H1 (cell line): Measurements from ENCODE around the gene TUNAR. TPM values are rescaled to one million over a fixed set of nuclear protein-coding genes. Genes with fewer than 3 reads are reported as not detected.

Source experiments
- CREB1 ChIP-seq: IDR thresholded peaks from 2 replicates; pipeline ENCODE4 v1.6.1; 2012; ENCODE audit warnings: inconsistent platforms
- FOSL1 ChIP-seq: IDR thresholded peaks from 2 replicates; pipeline ENCODE4 v1.6.1; 2011; ENCODE audit warnings: mild to moderate bottlenecking, low read depth, low read length, moderate library complexity; ENCODE audit not compliant: insufficient read depth
- HDAC2 ChIP-seq, 2 experiments: fragments of 300-600 bp in 1 of 2; sonication (generic) in 1 of 2; IDR thresholded peaks; 2 replicates each; pipeline ENCODE4 v1.6.1; 2011 to 2012; ENCODE audit warnings: low read depth in 2 of 2, low read length in 2 of 2, mild to moderate bottlenecking in 2 of 2, moderate library complexity in 2 of 2, borderline replicate concordance in 1 of 2, inconsistent platforms in 1 of 2
- JUN ChIP-seq: IDR thresholded peaks from 2 replicates; pipeline ENCODE4 v1.6.1; 2011; ENCODE audit warnings: low read depth, mild to moderate bottlenecking, improper control_type of control experiment, low read length
- RAD21 ChIP-seq, 2 experiments: IDR thresholded peaks in 1 of 2; conservative IDR thresholded peaks in 1 of 2; 2 replicates each; pipeline ENCODE4 v1.6.1; 2011; ENCODE audit warnings: low read depth in 2 of 2, low read length in 2 of 2, improper control_type of control experiment in 1 of 2, inconsistent platforms in 1 of 2, mild to moderate bottlenecking in 1 of 2, moderate library complexity in 1 of 2
- SAP30 ChIP-seq: fragments of 300-600 bp; sonication (generic); IDR thresholded peaks from 2 replicates; pipeline ENCODE4 v1.7.1; 2012; ENCODE audit warnings: low read length, moderate library complexity, mild to moderate bottlenecking, inconsistent platforms; ENCODE audit not compliant: insufficient read depth, insufficient replicate concordance
- SIX5 ChIP-seq: IDR thresholded peaks from 2 replicates; pipeline ENCODE4 v1.6.1; 2011; ENCODE audit warnings: mild to moderate bottlenecking, low read depth, low read length
- SUZ12 ChIP-seq: fragments of 200-600 bp; sonication (generic); IDR thresholded peaks from 2 replicates; pipeline ENCODE4 v1.6.1; 2012; ENCODE audit warnings: mild to moderate bottlenecking, inconsistent platforms, low read length, moderate library complexity, mixed read lengths
- TEAD4 ChIP-seq: IDR thresholded peaks from 2 replicates; pipeline ENCODE4 v1.6.1; 2012; ENCODE audit warnings: low read depth, low read length, inconsistent platforms, mixed read lengths
- polyA plus RNA-seq, 7 experiments: library from polyadenylated mRNA; depleted of rRNA in 3 of 7; stranded (reverse) in 5 of 7; unstranded in 2 of 7; fragments of >200 nt in 5 of 7; fragments of 200-250 nt in 2 of 7; gene quantifications; 1 replicate in 5 of 7; 2 replicates in 1 of 7; 4 replicates in 1 of 7; pipeline versions ENCODE4 v1.2.1 to v1.2.3, GENCODE V29; 2011 to 2013; ENCODE audit warnings: missing spikeins in 2 of 7, mixed read lengths in 2 of 7
- total RNA-seq: library from RNA; stranded (reverse); fragmentation: NEBNext Ultra II Directional; extraction: Animal tissue kit (Norgen Biotek cat#: 25700); gene quantifications from 2 replicates; pipeline ENCODE4 v1.2.1, GENCODE V29; 2021
- TF ChIP-seq, protein P1 (sequence below): fragments of 300-600 bp; sonication (generic); IDR thresholded peaks from 2 replicates; pipeline ENCODE4 v1.7.1; 2012; ENCODE audit warnings: low read length, moderate library complexity, mild to moderate bottlenecking, inconsistent platforms; ENCODE audit not compliant: insufficient replicate concordance
- TF ChIP-seq, protein P2 (sequence below): IDR thresholded peaks from 2 replicates; pipeline ENCODE4 v1.6.1; 2012; ENCODE audit warnings: inconsistent platforms

Gene TUNAR
- total and polyA plus RNA-seq, 2 of the 8 experiments (the other 6 are each of a cell fraction or from before 2014, with no cell fraction given): 12.8 to 63.9 TPM

DNA sequence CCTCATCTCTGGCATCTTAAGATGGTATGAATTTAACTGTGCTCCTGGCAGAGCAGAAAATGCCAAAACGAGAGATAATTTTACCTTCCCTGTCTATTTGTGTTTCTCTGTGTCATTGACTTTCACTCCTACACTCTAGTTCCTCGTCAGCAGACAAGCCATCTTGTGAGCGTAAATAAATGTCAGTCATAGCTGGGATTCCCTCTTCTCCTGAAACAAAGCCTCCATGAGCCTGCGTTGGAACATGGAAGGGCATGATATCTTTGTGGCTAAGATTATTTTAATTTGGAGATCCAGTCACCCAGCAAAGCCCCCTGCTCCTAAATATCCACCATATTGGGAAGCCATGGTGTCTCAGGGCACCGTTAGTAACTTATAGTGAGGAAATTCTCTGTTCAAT lies 37.8 kb upstream of the TUNAR start (continued):
- TF ChIP-seq, protein P1, sequence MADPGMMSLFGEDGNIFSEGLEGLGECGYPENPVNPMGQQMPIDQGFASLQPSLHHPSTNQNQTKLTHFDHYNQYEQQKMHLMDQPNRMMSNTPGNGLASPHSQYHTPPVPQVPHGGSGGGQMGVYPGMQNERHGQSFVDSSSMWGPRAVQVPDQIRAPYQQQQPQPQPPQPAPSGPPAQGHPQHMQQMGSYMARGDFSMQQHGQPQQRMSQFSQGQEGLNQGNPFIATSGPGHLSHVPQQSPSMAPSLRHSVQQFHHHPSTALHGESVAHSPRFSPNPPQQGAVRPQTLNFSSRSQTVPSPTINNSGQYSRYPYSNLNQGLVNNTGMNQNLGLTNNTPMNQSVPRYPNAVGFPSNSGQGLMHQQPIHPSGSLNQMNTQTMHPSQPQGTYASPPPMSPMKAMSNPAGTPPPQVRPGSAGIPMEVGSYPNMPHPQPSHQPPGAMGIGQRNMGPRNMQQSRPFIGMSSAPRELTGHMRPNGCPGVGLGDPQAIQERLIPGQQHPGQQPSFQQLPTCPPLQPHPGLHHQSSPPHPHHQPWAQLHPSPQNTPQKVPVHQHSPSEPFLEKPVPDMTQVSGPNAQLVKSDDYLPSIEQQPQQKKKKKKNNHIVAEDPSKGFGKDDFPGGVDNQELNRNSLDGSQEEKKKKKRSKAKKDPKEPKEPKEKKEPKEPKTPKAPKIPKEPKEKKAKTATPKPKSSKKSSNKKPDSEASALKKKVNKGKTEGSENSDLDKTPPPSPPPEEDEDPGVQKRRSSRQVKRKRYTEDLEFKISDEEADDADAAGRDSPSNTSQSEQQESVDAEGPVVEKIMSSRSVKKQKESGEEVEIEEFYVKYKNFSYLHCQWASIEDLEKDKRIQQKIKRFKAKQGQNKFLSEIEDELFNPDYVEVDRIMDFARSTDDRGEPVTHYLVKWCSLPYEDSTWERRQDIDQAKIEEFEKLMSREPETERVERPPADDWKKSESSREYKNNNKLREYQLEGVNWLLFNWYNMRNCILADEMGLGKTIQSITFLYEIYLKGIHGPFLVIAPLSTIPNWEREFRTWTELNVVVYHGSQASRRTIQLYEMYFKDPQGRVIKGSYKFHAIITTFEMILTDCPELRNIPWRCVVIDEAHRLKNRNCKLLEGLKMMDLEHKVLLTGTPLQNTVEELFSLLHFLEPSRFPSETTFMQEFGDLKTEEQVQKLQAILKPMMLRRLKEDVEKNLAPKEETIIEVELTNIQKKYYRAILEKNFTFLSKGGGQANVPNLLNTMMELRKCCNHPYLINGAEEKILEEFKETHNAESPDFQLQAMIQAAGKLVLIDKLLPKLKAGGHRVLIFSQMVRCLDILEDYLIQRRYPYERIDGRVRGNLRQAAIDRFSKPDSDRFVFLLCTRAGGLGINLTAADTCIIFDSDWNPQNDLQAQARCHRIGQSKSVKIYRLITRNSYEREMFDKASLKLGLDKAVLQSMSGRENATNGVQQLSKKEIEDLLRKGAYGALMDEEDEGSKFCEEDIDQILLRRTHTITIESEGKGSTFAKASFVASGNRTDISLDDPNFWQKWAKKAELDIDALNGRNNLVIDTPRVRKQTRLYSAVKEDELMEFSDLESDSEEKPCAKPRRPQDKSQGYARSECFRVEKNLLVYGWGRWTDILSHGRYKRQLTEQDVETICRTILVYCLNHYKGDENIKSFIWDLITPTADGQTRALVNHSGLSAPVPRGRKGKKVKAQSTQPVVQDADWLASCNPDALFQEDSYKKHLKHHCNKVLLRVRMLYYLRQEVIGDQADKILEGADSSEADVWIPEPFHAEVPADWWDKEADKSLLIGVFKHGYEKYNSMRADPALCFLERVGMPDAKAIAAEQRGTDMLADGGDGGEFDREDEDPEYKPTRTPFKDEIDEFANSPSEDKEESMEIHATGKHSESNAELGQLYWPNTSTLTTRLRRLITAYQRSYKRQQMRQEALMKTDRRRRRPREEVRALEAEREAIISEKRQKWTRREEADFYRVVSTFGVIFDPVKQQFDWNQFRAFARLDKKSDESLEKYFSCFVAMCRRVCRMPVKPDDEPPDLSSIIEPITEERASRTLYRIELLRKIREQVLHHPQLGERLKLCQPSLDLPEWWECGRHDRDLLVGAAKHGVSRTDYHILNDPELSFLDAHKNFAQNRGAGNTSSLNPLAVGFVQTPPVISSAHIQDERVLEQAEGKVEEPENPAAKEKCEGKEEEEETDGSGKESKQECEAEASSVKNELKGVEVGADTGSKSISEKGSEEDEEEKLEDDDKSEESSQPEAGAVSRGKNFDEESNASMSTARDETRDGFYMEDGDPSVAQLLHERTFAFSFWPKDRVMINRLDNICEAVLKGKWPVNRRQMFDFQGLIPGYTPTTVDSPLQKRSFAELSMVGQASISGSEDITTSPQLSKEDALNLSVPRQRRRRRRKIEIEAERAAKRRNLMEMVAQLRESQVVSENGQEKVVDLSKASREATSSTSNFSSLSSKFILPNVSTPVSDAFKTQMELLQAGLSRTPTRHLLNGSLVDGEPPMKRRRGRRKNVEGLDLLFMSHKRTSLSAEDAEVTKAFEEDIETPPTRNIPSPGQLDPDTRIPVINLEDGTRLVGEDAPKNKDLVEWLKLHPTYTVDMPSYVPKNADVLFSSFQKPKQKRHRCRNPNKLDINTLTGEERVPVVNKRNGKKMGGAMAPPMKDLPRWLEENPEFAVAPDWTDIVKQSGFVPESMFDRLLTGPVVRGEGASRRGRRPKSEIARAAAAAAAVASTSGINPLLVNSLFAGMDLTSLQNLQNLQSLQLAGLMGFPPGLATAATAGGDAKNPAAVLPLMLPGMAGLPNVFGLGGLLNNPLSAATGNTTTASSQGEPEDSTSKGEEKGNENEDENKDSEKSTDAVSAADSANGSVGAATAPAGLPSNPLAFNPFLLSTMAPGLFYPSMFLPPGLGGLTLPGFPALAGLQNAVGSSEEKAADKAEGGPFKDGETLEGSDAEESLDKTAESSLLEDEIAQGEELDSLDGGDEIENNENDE: no peak
- no peak for TF ChIP-seq SAP30
- no peak for TF ChIP-seq CREB1
- TF ChIP-seq, protein P2, sequence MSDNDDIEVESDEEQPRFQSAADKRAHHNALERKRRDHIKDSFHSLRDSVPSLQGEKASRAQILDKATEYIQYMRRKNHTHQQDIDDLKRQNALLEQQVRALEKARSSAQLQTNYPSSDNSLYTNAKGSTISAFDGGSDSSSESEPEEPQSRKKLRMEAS: no peak
- no peak for TF ChIP-seq JUN
- TF ChIP-seq TEAD4: no peak
- TF ChIP-seq SUZ12: no peak
- TF ChIP-seq HDAC2 (IDR thresholded peaks at IDR 0.05; ENCODE audit: borderline replicate concordance in 1 of 2, low read depth in 2 of 2, low read length in 2 of 2): no peak
- TF ChIP-seq FOSL1: no peak
- TF ChIP-seq RAD21 (IDR thresholded peaks at IDR 0.05 in 1 of 2, conservative IDR thresholded peaks at IDR 0.05 in 1 of 2; ENCODE audit: low read depth in 2 of 2, low read length in 2 of 2): no peak
- no peak for TF ChIP-seq SIX5
